Measurements from ENCODE around the gene BTBD9.
A peak's percentile ranks its signal among the peaks of the same experiment; 100 is the strongest.

BTBD9 gene

DNA sequence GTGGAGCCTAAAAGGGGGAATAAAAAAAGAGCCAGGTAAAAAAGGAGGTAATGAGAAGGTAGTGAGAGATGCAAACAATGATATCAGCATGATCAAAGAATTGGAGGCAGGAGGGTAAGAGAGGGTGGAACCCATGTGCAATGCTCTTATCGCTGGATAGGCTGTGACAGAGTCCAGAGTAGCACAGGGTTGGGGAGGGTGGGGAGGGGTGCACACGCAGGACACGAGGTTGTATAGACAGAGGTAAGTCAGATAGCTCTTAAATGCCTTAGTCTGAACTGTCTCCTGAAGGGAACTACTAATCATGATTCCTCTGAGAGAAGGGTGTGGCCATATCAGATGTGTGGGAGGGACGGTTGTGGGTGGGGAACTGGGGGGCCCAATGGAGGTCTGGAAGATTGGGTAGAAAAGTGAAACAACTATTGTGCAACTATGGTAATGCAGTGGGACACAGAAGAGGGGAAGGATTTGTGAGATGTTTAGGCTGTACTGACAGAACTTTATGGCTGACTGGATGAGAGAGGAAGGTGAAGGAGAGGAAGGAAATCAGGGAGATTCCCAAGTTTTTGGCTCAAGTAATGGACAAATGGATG, 354.8 kb downstream of the BTBD9 start:
- no peak for DNase-seq (ENCODE audit: low read depth in 3 of 3)

DNA sequence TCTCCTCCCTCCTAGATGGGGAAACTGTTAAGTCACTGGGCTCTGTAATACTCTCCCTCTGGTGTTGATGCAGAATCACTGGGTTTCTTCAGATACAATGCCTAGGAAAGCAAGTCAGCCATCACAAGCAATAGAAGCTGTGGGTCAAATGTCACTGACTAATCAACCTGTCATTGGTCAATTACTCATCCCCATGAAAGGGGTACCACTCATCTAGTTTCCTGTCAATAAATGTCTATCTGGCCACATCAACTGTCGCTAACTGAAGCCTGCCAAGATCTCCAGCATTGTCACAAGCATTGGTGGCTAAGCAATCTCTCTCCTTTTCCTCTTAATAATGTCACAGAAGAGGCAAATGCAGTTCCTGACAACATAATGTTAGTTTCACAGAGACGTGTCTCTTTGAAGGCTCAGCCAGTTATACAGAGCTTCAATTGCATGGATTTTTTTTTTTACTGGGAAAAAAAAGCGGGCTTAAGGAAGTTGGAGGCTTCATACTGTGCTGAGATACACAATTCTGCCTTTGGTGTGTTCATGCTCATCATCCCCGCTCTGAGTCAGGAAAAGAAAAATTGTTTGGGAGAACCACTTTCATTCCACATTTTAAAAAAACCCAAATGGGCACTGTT, 355.9 kb downstream of the BTBD9 start:
- peak in 1 of 3 experiments; percentile 5 for DNase-seq (ENCODE audit: low read depth in 3 of 3)

DNA sequence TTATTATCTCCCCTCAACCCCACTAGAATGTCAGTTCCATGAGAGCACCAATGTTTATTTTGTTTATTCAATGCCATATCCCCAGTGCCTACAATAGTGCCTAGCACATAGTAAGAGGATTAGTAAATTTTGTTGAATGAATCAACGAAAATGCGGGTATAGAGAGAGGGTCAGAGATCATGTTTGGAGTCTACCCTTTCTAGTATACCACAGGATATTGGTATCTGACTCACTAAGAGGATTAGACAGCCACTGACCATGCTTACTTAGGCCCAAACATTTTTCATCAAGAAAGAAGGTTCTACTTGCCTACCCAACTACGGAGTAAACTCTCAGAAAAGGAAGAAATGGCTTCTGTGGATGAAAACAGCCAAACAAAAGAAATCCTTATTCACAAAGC, 356.8 kb downstream of the BTBD9 start:
- DNase-seq (ENCODE audit: low read depth in 3 of 3): no peak

DNA sequence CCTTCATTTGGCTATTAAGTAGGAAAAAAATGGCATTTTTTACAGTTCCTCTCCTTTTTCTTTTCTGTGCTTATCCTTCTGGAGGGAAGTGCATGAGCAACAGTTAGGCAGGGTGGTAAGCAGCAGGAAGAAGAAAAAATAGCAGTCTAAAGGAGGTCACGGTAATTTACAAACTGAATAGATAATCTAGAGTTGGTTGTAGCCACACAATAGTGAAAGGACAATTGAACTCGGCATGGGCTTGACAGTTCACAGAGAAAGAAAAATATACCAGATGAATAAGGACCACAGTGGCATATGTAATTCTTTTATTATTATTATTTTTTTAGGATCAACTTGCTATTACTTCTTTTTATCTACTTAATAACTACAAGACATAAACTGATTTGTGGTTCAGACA, 358.6 kb downstream of the BTBD9 start:
- no peak for DNase-seq (ENCODE audit: low read depth in 3 of 3)

DNA sequence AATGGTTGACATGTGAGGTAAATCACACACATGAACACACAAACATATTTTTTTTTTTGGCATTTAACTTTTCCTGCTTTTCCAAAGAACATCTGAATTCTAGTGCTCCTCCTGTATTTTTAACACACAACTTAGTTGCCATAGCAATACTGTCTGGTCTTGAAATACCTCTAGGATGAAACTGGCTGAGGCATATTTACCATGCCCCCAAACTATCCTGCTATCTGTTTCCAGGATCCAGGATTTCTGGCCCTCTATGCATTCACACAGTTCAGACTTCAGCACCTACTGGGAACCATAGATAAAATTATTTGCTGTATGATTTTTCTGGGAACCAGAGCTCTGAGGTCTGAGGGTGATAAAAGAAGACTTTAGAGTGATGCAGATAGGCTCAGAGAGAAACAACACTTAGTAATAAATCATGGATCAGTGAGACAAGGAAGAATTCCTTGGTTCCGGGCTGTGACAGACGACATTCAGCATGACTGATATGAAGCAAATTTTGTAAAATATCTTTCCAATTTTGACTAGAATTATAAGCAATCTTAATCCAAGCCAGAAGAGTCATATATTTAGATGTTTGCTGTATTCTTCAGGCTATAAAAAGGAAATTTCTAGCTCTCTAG, 359.7 kb downstream of the BTBD9 start:
- no peak for DNase-seq (ENCODE audit: low read depth in 3 of 3)

DNA sequence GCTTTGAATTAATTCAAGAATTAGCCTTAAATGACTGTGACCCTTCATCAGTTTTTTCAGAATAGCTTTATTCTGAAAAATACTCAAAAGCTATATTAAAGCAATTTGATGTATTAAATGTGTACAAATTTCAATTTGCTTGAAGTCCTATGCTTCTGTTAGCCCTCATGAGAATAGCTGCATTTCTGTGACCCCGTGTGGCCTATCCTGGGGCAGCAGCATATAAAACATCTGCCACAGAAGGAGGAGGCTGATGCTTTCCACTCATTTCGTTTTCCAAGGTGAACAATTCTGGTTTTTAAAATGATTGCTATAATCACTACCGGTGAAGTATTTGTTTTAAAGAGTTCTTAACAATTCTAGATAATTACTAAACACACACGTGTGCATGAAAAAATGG, 360.3 kb downstream of the BTBD9 start:
- DNase-seq (ENCODE audit: low read depth in 3 of 3): no peak

DNA sequence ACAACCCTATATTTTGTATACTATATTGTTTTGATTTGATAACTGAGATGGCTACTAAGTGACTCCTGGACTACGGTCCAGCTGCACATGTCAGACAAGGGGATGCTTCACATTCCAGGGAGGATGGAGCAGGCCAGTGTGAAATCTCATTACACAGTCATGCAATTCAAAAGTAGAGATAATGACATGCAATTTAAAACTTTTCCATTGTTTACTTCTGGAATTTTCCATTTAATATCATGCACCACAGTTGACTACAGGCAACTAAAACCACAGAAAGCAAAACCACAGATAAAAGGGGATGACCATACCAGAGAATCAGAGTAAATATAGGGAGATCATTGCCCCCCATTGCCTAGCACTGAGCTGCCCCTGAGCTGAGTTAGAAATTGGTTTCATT, 366.4 kb downstream of the BTBD9 start:
- no peak for DNase-seq (ENCODE audit: low read depth in 3 of 3)

DNA sequence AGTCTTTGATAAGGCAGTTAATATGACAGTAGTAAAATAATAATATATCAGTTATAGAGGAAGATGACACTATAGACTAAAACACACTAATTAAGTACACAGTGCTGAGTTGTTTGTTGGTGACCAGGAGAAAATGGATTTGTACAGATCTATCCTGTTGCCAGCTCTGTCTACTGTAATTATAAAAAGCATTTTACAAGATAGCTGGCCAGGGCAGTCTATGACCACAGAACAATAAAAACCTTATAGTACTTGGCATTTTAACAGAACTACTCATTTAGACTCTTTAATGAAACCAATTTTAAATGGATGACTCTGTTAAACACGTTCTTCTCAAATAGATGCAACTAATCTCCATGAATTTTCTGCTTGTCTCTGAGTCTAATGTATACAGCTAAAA, 367.5 kb downstream of the BTBD9 start:
- no peak for DNase-seq (ENCODE audit: low read depth in 3 of 3)

DNA sequence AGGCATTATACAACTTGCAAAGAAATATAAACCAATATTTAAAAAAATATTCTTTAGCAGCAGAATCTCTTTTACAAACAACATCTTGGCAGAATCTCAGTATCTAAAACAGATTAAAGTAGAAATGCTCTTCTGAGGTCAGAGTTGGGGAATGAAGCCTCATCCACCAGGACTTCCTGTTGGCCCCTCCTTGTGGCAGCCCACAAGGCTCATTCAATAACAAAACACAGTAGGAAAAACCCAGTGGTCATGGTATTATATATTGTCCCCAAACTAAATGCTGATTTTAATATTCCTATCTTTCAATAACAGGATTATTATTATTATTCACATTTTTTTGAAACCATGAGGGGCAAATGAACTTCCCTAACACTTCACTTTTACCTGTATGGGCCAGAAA, 368.6 kb downstream of the BTBD9 start:
- no peak for DNase-seq (ENCODE audit: low read depth in 3 of 3)

DNA sequence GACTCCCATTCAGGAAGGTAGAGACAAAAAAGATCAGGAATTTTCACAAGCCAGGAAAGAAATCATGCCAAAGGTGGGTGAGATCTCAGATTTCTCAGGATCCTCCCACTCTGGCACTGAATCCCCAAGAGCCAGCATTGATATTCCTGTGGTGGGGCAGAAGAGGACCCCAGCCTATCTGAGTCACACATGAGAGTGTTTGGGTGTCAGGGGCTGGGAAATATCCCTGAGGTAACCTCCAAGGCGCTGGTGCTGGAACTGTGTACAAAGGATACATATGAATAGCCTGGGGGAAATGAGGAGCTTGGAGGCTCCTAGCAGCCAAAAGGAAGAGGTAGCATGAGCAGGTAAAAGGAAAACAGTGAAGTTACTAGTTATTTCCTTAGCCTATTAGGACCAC, 369.4 kb downstream of the BTBD9 start:
- DNase-seq (ENCODE audit: low read depth in 3 of 3): no peak

DNA sequence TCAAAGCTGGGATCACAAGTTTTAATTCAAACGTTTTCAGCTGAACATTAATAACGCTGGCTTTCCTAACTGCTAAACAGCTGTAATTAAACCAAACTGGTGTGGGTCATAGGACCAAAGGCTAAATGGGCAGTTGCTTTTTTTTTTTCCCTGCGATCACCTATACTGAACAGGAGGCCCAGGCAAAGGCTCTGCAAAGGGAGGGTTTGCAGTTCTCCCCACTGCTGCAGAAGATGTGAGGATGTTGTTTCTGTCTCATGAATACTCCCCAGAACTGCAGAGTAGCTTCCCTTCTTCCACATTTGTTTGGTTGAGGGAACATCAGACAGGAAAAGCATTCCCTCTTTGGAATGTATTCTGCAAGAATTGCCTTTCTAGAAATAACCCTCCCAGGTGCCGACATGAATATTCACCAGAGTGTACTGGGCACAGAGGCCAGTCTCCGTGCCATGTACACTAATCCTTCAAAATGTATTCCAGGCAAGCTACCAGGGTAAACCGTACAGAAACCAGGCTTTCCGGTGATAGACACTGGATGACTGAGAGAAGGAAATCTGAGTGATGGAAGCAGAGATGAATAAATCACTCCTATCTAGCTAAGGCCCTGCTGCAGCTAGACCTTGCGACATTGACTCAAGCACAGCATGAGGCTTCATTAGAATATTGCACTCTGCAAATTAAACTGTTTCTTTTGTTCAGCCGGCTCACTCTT, 370.1 kb downstream of the BTBD9 start:
- no peak for DNase-seq (ENCODE audit: low read depth in 3 of 3)

DNA sequence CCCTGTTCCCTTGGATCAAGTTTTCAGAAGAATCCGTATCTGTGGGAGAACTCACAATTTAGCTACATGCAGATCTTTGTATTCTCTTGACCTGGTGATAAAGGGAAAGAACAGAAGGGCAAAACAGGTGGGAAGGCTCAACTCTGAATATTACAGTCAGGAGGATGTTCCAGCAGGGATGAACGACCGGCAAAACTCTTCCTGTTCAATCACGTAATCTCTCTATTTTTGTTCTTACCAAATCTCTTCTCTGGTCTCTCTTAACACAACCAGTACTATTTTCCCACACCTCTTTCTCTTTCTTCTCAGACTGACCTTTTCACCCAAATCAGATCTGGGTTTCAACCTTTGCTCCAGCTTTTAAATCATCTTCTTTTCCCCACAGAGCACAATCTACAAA, 371.4 kb downstream of the BTBD9 start:
- no peak for DNase-seq (ENCODE audit: low read depth in 3 of 3)

DNA sequence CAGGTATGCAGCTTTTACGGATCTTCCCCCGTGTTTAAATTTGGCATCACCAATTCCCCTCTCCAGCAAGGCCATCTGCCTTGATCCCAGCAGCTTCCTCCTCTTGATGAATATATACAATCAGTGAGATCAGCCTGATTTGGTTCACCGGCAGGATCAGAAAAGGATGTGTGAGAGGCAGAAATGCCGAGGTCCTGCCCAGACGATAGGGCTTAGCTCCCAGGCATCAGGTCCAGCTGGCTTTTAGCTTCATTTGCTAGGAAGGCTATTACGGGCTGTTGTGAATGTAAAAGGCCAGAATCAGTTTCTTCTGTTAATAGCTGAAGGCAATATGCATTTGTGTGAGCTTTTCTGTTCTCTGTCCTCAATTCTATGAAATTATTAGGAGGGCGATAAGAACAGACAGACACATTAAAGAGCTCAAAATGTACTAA, 372.8 kb downstream of the BTBD9 start:
- DNase-seq (ENCODE audit: low read depth in 3 of 3): no peak

DNA sequence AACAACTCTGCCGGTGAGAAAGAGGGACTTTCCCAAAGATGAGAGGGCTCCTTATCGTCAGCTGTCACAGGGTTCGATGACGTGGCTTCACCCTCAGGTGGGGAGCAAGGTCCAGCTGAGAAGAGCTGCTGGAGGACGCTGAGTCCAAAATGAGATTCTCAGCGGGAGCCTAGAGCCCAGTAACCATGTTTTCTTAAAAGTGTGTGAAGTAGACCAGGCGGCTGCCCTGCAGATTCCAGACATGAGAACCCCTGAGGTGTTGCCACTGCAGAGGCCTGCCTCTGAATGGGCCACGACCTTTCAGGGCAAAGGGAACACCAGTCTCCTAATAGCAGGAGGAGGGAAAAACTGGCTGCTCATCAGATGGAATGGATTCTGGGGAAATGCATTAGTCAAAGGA, 375.1 kb downstream of the BTBD9 start:
- DNase-seq (ENCODE audit: low read depth in 3 of 3): no peak

DNA sequence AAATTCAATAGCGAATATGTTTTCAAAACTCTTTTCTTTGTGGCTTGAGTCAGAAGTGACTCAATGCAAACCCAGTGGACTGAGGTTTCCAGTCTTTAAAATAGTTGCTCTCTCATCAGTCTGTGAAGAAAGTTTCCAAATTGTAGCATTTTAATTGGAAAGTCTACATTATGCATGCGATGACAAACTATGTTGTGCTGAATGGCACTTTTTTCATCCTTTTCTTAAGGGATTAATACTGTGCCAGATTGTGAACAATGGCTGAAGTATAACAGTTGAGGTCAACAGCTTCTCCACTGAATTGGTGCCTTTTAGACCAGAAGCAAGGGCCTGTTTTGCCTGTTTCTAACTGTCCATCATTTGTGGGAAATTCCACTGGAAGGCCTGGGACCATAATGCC, 377.1 kb downstream of the BTBD9 start:
- DNase-seq (ENCODE audit: low read depth in 3 of 3): no peak

DNA sequence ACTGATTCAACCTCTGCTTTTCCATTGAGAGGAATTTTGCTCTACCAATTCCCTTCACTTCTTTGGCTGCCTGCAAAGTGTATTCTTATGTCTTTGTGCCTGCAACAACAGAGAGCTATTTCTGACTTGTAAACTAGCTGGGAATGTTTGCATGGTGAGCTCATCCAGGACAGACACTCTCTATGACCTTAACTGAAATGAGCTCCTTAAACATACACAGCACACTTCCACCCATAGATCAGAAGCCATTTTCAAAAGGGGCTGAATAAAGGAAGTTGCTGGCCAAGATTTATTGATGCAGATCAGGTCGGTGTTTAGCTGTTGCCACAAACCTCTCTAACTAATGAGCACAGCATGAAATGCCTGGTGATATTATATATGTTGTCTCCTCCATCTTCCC, 377.7 kb downstream of the BTBD9 start:
- DNase-seq (ENCODE audit: low read depth in 3 of 3): no peak

DNA sequence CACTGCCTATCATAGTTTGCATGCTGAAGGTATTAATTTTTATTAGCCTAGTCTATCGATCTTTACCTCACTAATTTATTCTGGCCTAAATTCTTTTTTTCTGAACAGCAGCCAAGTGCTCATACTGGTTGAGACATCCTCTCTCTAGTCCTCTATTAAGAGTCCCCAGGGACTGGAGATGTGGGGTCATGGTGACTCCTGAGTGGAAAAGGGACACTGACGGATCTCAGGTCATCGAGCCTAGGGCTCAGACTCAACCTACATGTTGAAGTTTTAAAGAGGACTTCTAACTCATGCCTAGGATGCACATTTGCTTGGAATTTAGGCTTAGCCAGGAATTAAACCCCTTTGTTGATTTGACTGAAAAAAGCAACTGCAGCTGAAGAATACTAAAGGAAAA, 378.1 kb downstream of the BTBD9 start:
- no peak for DNase-seq (ENCODE audit: low read depth in 3 of 3)

DNA sequence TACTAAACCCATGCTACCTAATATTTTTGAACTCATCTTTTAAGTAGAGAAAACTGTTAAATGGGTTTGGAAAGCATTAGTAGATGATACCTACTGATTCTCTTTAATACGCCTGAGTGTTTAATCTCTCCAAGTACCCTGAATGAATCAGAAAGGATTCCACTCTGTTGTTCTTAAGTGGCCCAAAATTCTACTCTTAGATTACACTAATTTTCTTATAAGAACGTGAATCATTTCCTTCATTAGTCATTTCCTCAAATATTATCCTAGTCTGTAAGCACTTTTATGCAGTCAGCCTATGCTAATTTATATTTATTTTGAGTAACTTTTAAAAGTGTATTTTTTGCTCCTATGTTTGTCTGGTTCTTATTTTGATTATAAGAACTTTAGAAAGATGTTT, 380.0 kb downstream of the BTBD9 start:
- DNase-seq (ENCODE audit: low read depth in 3 of 3): no peak

DNA sequence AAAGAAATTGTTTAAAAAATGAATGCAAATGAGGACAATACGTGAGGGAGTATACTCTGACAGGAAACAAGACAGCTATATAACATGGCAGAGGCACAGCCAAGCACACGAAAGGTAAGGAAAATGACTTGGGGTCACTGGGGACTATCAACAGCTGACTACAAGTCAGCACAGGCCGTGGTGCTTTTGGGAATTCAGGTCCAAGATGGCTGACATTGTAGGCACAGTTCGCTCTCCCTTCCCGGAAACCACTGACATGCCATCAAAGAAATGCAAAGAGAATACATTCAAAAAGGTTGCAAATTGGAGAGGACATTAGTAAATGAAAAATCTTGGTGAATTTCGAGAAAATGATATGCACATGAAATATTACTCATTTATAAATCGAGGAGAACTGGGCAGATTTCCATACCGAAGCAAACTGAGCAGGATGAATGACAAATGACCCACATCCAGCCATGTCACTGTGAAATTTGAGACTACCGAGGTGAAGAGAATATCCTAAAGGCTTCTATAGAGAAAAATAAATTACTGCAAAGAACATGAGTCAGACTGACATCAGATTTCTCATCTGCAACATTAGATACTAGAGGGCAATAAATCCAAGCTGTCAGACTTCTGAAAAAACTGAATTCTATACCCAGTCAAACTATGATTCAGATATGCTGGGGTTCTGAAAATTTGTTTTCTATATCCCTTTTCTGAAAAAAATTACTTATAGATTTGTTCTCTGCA, 391.1 kb downstream of the BTBD9 start:
- DNase-seq (ENCODE audit: low read depth in 3 of 3): no peak

DNA sequence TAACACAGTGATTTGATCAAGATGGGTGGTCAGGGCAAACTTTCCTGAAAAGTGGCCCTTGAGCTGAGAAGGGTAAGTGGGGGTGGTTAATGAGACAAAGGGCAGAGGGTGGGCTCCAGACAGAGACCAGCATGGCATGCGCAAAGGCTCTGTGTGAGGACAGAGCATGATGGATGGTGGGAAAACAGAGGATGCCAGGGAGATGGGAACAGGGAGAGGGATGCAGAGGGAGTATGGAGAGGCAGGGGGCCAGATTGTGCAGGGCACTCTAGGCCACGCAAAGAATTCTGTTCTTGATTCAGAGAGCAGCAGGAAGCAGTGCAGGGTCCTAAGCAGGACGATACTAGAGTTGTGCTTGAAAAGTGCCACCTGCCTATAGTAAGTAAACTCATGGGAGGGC, 394.4 kb downstream of the BTBD9 start:
- DNase-seq (ENCODE audit: low read depth in 3 of 3): no peak

DNA sequence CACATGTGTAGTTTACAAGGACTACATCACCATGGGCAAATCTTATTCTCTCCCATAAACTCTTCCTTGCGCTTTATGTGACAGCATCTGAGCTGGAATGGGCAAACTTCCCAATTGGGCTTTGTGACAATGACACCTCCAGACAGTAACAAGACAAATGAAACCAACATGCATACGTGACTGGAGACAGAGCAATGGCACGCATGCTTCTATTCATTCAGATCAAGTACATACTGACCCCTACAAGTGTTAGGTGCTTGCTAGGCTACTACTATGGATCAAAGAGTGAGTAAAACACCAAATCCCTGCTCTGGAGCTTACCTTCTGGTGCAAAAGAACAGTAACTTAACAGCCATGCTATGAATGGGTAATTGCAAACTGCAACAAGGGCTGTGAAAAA, 394.9 kb downstream of the BTBD9 start:
- no peak for DNase-seq (ENCODE audit: low read depth in 3 of 3)

DNA sequence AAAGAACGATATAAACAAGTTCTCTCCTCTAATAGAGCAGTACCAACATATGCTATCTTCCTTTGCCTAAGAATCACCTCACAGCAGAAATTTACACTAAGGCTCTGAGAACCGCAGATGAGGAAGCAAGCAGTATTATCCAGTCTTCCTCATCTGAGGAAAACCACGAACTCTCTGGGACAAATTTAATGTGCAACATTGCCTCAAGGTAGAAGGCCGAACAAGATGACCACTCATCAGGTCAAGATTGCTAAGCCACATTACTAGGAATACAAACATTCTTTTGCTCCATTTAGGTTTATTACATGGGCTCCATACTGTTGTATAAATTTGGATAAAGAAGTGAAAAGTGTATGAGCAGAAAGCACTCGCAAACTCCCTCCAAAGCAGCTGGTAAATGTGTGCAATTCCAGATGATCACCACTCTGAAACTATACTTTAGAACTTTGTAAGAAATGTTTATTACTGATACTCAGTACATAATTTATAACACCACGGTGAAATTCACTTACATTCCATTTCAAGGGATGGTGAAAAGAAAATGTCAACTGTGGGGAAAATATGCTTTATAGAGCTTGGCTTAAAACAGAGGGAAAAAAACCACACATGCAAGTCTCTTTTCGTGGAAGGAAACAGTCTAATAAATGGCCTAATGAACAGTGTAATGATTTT, 398.4 kb downstream of the BTBD9 start:
- DNase-seq (ENCODE audit: low read depth in 3 of 3): no peak
